OCI-LY3 (cell line): ENCODE data around the gene SAMD10.

Source experiments
- CTCF ChIP-seq: fragments of 200-600, 300-600 bp; sonication (generic); IDR thresholded peaks from 2 replicates; pipeline ENCODE4 v1.5.1; 2014; ENCODE audit warnings: antibody characterized with exemption, low read length, low read depth
- EZH2phosphoT487 ChIP-seq: fragments of 200-600 bp; shearing (Covaris generic); IDR thresholded peaks from 2 replicates; pipeline ENCODE4 v1.6.1; 2018; ENCODE audit warnings: antibody characterized with exemption, mixed run types, low read depth

- no peak for TF ChIP-seq CTCF
- TF ChIP-seq EZH2phosphoT487: no peak
Observed at GRCh38 chr20:63924241-63924640, 55.2 kb downstream of the SAMD10 start.
